Stimulated activated CD8-positive, alpha-beta memory T cell treated with anti-CD3 and anti-CD28 coated beads, Interleukin-7, amount 100 ng/mL, for 1 hour (primary cell): ENCODE data around the gene ABHD12B.
"Not testable (repeated sequence)": the region's sequence is repeated elsewhere in the genome, so short reads cannot be mapped to it uniquely, and the experiment has no call there.

ENCODE experiments used
- DNase-seq, 2 donors: peaks; one replicate each; pipeline ENCODE4 v3.0.0-alpha.2; 2020; ENCODE audit warnings: low read depth in 2 of 2

ABHD12B gene

GRCh38 chr14:50935126-50936015, 63.5 kb downstream of the ABHD12B start:
- no peak for DNase-seq

GRCh38 chr14:50936016-50936340, 64.1 kb downstream of the ABHD12B start:
- DNase-seq, result no peak

GRCh38 chr14:50936882-50937281, 65.0 kb downstream of the ABHD12B start:
- no peak for DNase-seq

- DNase-seq, result no peak
These were observed 65.5 kb downstream of the ABHD12B start for GRCh38 chr14:50937325-50937724.

- no peak for DNase-seq
These were observed 65.9 kb downstream of the ABHD12B start for GRCh38 chr14:50937800-50938199.

- no peak for DNase-seq
These were observed 69.3 kb downstream of the ABHD12B start for GRCh38 chr14:50941151-50941550.

- DNase-seq, result not testable (repeated sequence)
These were observed 69.8 kb downstream of the ABHD12B start for GRCh38 chr14:50941638-50942037.

GRCh38 chr14:50943261-50943942, 71.5 kb downstream of the ABHD12B start:
- no peak for DNase-seq

- DNase-seq, result no peak
These were observed 72.2 kb downstream of the ABHD12B start, which contains the start of gene PYGL for GRCh38 chr14:50943943-50944646. PYGL (minus strand) TSS chr14:50944483; CDS start chr14:50944403, 80 bp downstream.

GRCh38 chr14:50944647-50945413, 73.0 kb downstream of the ABHD12B start:
- DNase-seq, result no peak

- DNase-seq, result no peak
These were observed 74.5 kb downstream of the ABHD12B start for GRCh38 chr14:50946234-50946935.

GRCh38 chr14:50947446-50947845, 75.6 kb downstream of the ABHD12B start:
- DNase-seq, result no peak

- DNase-seq, result no peak
These were observed 76.4 kb downstream of the ABHD12B start for GRCh38 chr14:50948205-50948604.

- no peak for DNase-seq
These were observed 79.2 kb downstream of the ABHD12B start for GRCh38 chr14:50951032-50951431.

GRCh38 chr14:50953502-50953901, 81.6 kb downstream of the ABHD12B start:
- no peak for DNase-seq
